Common myeloid progenitor, CD34-positive (primary cell): Measurements from ENCODE around the gene FAM168A.

Experiments used
- CTCF ChIA-PET: fragments of 350-600 bp; sonication (Branson Sonifier 250); formaldehyde crosslinking; loops from one replicate; lab custom pipeline; 2021; ENCODE audit warnings: antibody characterized with exemption; lab: Charles Lee
- POLR2A ChIA-PET: fragments of 350-600 bp; sonication (Branson Sonifier 250); formaldehyde crosslinking; loops from one replicate; lab custom pipeline; 2021; ENCODE audit warnings: antibody characterized with exemption; lab: Charles Lee
- DNase-seq, 3 donors: peaks; one replicate each; pipeline versions ENCODE4 v3.0.0 to v3.0.0-alpha.2; 2013
- H3K27ac ChIP-seq, 2 experiments: 1 replicate in 1 of 2; 2 replicates in 1 of 2; pipeline ENCODE4 v1.7.0; 2013; ENCODE audit warnings: inconsistent platforms in 2 of 2, low read length in 2 of 2, mild to moderate bottlenecking in 2 of 2, low read depth in 1 of 2, moderate library complexity in 1 of 2; ENCODE audit not compliant: severe bottlenecking in 2 of 2, insufficient read depth in 1 of 2, poor library complexity in 1 of 2
- H3K27me3 ChIP-seq, 5 experiments: replicated peaks in 2 of 5; 1 replicate in 3 of 5; 2 replicates in 2 of 5; pipeline versions ENCODE4 v1.6.1 to v1.7.0; 2013; ENCODE audit warnings: low read length in 4 of 5, mild to moderate bottlenecking in 2 of 5, moderate library complexity in 2 of 5, inconsistent platforms in 1 of 5; ENCODE audit not compliant: insufficient read depth in 5 of 5, control insufficient read depth in 4 of 5
- H3K36me3 ChIP-seq, 4 experiments: 1 replicate in 2 of 4; 2 replicates in 2 of 4; pipeline versions ENCODE4 v1.6.1 to v1.7.0; 2013; ENCODE audit warnings: low read length in 3 of 4, control low read depth in 1 of 4, mild to moderate bottlenecking in 1 of 4; ENCODE audit not compliant: control insufficient read depth in 4 of 4, insufficient read depth in 4 of 4
- H3K4me1 ChIP-seq, 4 experiments: 1 replicate in 3 of 4; 2 replicates in 1 of 4; pipeline versions ENCODE4 v1.6.1 to v1.7.1; 2013; ENCODE audit warnings: low read length in 3 of 4, mild to moderate bottlenecking in 3 of 4, control low read depth in 1 of 4, inconsistent platforms in 1 of 4, moderate library complexity in 1 of 4; ENCODE audit not compliant: control insufficient read depth in 4 of 4, insufficient read depth in 4 of 4; ENCODE audit errors: control extremely low read depth in 1 of 4
- H3K4me3 ChIP-seq, 7 experiments: 1 replicate in 4 of 7; 2 replicates in 3 of 7; pipeline versions ENCODE4 v1.5.1 to v1.7.0; 2013; ENCODE audit warnings: mild to moderate bottlenecking in 7 of 7, low read length in 6 of 7, moderate library complexity in 6 of 7, inconsistent platforms in 2 of 7, low read depth in 2 of 7, control low read depth in 1 of 7; ENCODE audit not compliant: insufficient read depth in 4 of 7, control insufficient read depth in 1 of 7; ENCODE audit errors: extremely low read depth in 1 of 7
- H3K9me3 ChIP-seq, 5 experiments: 1 replicate in 4 of 5; 2 replicates in 1 of 5; pipeline versions ENCODE4 v1.6.1 to v1.7.1; 2013; ENCODE audit warnings: low read length in 4 of 5, mild to moderate bottlenecking in 2 of 5, inconsistent platforms in 1 of 5, low read depth in 1 of 5, moderate library complexity in 1 of 5; ENCODE audit not compliant: control insufficient read depth in 4 of 5, insufficient read depth in 2 of 5; ENCODE audit errors: control extremely low read depth in 1 of 5
- WGBS: methylation state at CpG from one replicate; pipeline ENCODE4 v1.1.5; 2013; ENCODE audit not compliant: insufficient coverage; 5-methylcytosine and 5-hydroxymethylcytosine counted together

Gene FAM168A

DNA sequence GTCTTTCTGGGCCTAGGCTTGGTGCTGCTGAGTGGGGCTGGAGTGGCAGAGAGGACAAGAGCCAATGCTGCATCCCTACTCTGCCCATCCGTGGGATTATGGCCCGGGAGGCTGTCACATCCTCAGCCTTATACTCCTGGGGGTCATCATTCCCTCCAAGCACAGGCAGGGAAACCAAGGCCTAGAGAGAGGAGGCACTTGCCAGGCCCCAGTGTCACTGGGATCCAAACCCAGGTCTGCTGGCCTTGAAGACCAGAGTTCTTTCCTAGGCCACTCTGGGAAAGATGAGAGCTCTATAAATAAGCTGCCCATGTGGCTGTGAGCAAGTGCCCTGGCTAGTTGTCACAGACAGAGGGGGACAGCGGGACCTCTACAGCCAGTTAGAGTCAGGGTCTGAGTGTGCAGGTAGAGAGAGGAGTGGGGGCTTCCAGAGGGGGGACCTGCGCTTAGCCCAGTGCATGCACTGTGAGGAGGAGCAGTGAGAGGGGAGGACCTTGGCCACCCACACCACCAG is 217.0 kb downstream of the FAM168A start:
- peak overlapping the region in 1 of 2 experiments; percentile 45 for H3K27ac ChIP-seq

DNA sequence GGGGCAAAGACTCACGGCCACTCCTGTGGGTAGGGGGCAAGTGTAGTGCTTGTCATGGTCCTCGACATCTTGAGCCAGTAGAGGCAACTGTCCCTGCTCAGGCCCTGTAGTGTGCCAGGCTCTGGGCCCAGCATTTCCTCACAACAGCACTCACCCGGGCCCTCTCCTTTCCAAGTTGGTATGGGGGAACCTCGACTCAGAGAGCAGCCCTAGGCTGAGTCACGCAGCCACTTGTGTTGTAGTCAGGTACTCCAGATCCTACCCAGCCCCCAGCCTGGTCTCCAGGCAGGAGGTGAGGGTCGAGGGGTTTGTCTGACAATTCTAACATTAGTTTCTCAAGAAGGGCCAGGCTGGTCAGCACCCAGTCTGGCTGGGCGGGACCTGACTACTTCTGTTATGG is 217.6 kb downstream of the FAM168A start:
- H3K4me3 ChIP-seq: no peak overlapping the region
- H3K4me1 ChIP-seq: peaks cover 8 to 94% (median 92%) of the 10 kb centered on the region in 4 experiments
- 72% methylated on average over 5 of the region's 7 CpGs for WGBS
- CTCF ChIA-PET: interaction anchor here (1.3 to 1.7 kb wide), 2 partner anchors 13 to 29 kb away, joined by 4 to 7 read pairs; no protein-coding TSS in a partner anchor
- H3K27me3 ChIP-seq: no peaks in the 10 kb centered on the region
- H3K9me3 ChIP-seq: no peaks in the 10 kb centered on the region
- H3K27ac ChIP-seq: peak overlapping the region in 1 of 2 experiments; percentile 45
- peaks cover 0 to 46% (median 0%) of the 10 kb centered on the region in 4 experiments for H3K36me3 ChIP-seq
- DNase-seq: no peak
- POLR2A ChIA-PET: no interaction called here

More for the DNA sequence above, 217.0 kb downstream of the FAM168A start:
- Histone ChIP-seq H3K36me3 (peaks cover 0 to 46% (median 0%) of the 10 kb centered on the region in 4 experiments), H3K4me3 (no peak overlapping the region), H3K4me1 (peaks cover 14 to 94% (median 92%) of the 10 kb centered on the region in 4 experiments), H3K27me3 (no peaks in the 10 kb centered on the region), H3K9me3 (no peaks in the 10 kb centered on the region)
- DNase-seq: no peak
- 100% methylated on average over 2 of the region's 4 CpGs for WGBS
- ChIA-PET POLR2A (no interaction called here), CTCF (interaction anchor here (1.3 kb wide), 1 partner anchor 29 kb away, joined by 4 read pairs; no protein-coding TSS in a partner anchor)

DNA sequence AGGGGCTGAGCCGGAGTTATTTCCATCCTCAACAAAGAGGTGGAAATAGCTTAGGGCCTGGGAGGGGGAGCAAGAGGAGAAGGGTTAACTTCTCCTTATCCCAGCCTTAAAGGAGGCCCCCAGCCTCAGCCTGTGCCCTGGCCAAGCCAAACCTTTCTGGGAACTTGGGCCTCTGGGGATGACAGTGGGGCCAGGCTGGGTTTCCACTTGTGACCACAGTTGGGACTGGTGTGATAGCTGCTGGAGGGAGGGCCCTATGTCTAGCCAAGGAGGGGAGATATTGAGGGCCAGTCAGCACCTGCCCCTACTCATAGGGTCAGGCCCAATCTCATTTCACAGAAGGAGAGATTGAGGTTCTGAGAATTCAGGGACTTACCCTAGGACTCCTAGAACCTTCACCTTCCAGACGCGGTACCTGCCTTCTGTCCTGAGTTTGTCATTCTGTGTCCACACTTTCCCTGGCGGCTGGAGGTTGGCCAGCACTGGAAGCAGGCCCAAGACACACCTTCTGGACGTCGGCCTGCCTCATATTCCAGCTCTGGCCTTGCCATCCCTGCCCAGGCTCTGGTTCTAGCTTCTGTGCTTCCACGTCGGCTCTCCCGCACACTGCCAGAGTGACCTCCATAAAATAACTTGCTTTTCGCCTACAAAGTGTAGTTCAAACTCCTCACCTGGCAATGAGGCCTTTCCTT is 218.6 kb downstream of the FAM168A start:
- Histone ChIP-seq H3K27me3 (no peaks in the 10 kb centered on the region), H3K9me3 (no peaks in the 10 kb centered on the region), H3K36me3 (peaks cover 0 to 42% (median 0%) of the 10 kb centered on the region in 4 experiments), H3K4me3 (peak overlapping the region in 1 of 7 experiments; percentile 45), H3K4me1 (peaks cover 7 to 88% (median 84%) of the 10 kb centered on the region in 4 experiments), H3K27ac (peak overlapping the region; percentile 6 to 32)
- DNase-seq: no peak
- ChIA-PET CTCF (interaction anchor here (1.7 kb wide), 1 partner anchor 14 kb away, joined by 7 read pairs; no protein-coding TSS in a partner anchor), POLR2A (interaction anchor here (0.6 to 0.9 kb wide), 3 partner anchors 14 to 143 kb away, joined by 3 read pairs; no protein-coding TSS in a partner anchor)
- 90% methylated on average over 10 of the region's 10 CpGs for WGBS

DNA sequence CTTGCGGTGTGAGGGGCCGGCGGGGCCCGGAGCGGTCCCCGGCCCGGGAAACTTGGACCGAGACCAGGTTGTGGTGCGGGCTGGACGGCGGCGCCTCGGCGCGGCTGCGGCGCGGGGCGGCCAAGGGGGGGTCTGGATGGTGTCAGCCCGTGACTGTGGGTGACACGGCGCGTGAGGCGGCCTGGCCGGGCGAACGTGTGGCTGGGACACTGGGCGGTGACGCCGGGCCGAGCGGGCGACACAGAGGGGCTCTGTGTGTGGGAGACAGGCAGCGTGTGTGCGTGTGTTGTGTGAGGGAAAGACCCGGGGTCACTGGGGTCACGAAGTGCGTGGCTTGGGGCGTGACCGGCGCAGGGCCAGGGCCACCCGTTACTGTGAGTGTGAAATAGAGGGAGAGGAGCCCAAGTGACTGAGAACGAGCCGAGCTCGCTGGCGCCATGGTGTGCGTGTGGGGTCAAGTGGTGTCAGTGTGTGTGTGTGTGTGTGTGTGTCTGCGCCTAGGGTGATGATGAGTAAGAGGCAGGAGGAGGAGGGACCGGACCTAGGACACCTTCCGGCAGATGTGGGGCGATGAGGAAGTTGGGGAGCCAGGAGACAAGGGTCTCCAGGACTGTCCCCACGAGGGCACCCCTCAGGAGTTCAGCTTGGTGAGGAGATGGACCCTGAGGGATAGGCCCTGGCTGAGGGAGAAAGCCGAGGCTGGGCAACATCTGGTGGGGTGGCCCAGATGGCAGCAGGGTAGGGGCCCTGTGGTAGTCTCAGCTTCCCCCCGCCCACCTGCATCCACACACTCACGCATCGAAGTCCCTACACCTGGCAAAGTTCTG is 220.9 kb downstream of the FAM168A start:
- Histone ChIP-seq H3K4me3 (peak overlapping the region; percentile 59 to 96 (median 78)), H3K4me1 (peaks cover 9 to 77% (median 72%) of the 10 kb centered on the region in 4 experiments), H3K27me3 (no peaks in the 10 kb centered on the region), H3K27ac (peak overlapping the region; percentile 78 to 90), H3K36me3 (peaks cover 0 to 31% (median 0%) of the 10 kb centered on the region in 4 experiments), H3K9me3 (no peaks in the 10 kb centered on the region)
- POLR2A ChIA-PET: interaction anchor here (0.6 to 3.0 kb wide), 5 partner anchors 8 to 213 kb away, joined by 3 to 18 read pairs (median 9); no protein-coding TSS in a partner anchor
- DNase-seq: peak; percentile 85 to 94 (median 93)
- 2% methylated on average over 40 of the region's 56 CpGs for WGBS
- CTCF ChIA-PET: interaction anchor here (0.6 to 2.2 kb wide), 6 partner anchors 8 to 223 kb away, joined by 3 to 6 read pairs (median 4); no protein-coding TSS in a partner anchor

DNA sequence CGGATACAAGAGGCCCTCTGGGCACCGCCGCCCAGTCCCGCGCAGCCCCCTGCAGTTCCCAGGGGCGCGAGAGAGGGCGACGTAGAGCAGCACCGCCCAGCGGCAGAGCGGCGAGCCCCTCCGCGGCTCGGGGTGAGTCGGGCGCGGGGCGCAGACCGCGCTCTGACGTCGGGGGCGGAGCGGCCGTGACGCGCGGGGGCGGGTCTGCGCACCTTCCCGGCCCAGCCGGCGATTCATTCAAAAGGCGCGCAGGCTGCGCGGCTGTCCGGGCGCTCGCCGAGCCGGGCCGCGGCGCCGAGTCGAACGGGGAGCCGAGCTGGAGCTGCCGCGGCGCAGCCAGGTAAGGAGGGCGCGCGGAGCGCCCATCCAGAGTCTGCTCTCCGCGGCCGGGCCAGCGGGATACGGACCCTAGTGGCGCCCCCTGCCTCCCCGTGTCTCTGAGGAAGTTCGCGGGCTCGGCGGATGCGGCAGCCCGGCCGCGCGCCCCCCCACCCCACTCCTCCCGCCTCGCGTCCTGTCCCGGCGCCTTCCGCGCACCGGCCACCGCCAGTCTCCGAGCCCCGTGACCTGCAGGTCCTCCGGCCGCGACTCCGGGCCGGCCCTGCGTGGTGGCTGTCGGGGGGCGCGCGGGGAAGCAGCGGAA is 221.6 kb downstream of the FAM168A start, which contains the start of gene RELT:
Gene RELT, plus strand, starts transcription at position 240 of the 643 bp plus-strand sequence. CDS start 12,738 bp downstream, outside the sequence.
- H3K36me3 ChIP-seq: peaks cover 0 to 24% (median 0%) of the 10 kb centered on the region in 4 experiments
- H3K4me3 ChIP-seq: peak within 1 kb of the TSS; percentile 59 to 96 (median 78)
- H3K9me3 ChIP-seq: no peaks in the 10 kb centered on the region
- DNase-seq: peak; percentile 89 to 95 (median 95)
- WGBS: 0% methylated on average over 76 of the region's 96 CpGs
- peak within 1 kb of the TSS; percentile 78 to 90 for H3K27ac ChIP-seq
- ChIA-PET CTCF (interaction anchor here (0.6 to 2.2 kb wide), 4 partner anchors 9 to 224 kb away, joined by 3 to 6 read pairs (median 4); no protein-coding TSS in a partner anchor), POLR2A (interaction anchor here (2.0 to 3.0 kb wide), 3 partner anchors 9 to 17 kb away, joined by 9 to 18 read pairs (median 17); no protein-coding TSS in a partner anchor)
- H3K27me3 ChIP-seq: no peaks in the 10 kb centered on the region
- H3K4me1 ChIP-seq: peaks cover 9 to 74% (median 68%) of the 10 kb centered on the region in 4 experiments

DNA sequence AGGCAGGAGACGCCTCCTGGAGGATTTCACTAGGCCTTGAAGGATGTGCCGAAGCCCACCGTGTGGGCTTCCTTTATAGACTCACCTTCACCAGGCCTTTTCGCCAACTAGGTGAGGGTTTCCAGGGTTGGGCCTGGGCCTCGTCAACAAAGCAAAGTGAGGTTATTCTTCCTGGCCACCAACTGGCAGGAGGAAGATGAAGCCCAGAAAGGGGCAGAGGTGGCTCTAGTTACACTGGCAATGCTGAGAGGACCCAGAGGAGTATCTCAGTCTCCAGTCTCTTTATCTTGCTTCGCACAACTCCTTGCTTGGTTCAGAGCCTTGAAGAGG is 222.1 kb downstream of the FAM168A start:
- POLR2A ChIA-PET: interaction anchor here (2.0 to 3.0 kb wide), 3 partner anchors 9 to 18 kb away, joined by 9 to 18 read pairs (median 17); no protein-coding TSS in a partner anchor
- DNase-seq: no peak
- H3K36me3 ChIP-seq: peaks cover 0 to 22% (median 0%) of the 10 kb centered on the region in 4 experiments
- H3K27me3 ChIP-seq: no peaks in the 10 kb centered on the region
- H3K9me3 ChIP-seq: no peaks in the 10 kb centered on the region
- peaks cover 6 to 69% (median 64%) of the 10 kb centered on the region in 4 experiments for H3K4me1 ChIP-seq
- CTCF ChIA-PET: interaction anchor here (0.8 to 17.0 kb wide), 4 partner anchors 14 to 285 kb away, joined by 3 to 207 read pairs (median 9); no protein-coding TSS in a partner anchor
- peak overlapping the region in 1 of 2 experiments; percentile 49 for H3K27ac ChIP-seq
- 55% methylated on average over 6 of the region's 6 CpGs for WGBS
- H3K4me3 ChIP-seq: peak overlapping the region in 4 of 7 experiments; percentile 19 to 96 (median 66)
